Tibial nerve (tissue), 4 donors: ENCODE results near the gene SKIC8. TPM values are rescaled to one million over a fixed set of nuclear protein-coding genes. Genes with fewer than 3 reads are reported as not detected.
"Not testable (repeated sequence)": the region's sequence is repeated elsewhere in the genome, so short reads cannot be mapped to it uniquely, and the experiment has no call there.

Experiments used
- DNase-seq, 2 donors: peaks; one replicate each; pipeline ENCODE4 v3.0.0-alpha.2; 2019; ENCODE audit warnings: low spot score in 2 of 2
- H3K27ac ChIP-seq, 4 donors: fragments of 200-600 bp; sonication (generic) in 3 of 4; one replicate each; pipeline ENCODE4 v1.5.1; 2017 to 2019; ENCODE audit warnings: mild to moderate bottlenecking in 1 of 4
- H3K27me3 ChIP-seq, 2 donors: fragments of 200-600 bp; sonication (generic) in 1 of 2; one replicate each; pipeline versions ENCODE4 v1.5.1 to v1.6.0; 2017 to 2019
- H3K36me3 ChIP-seq, 3 donors: fragments of 200-600 bp; sonication (generic); one replicate each; pipeline ENCODE4 v1.5.1; 2018 to 2019
- H3K4me1 ChIP-seq, 4 donors: fragments of 200-600 bp; sonication (generic) in 3 of 4; one replicate each; pipeline ENCODE4 v1.5.1; 2017 to 2019
- H3K4me3 ChIP-seq, 4 donors: fragments of 200-600 bp; sonication (generic) in 3 of 4; one replicate each; pipeline ENCODE4 v1.5.1; 2017 to 2019; ENCODE audit warnings: mild to moderate bottlenecking in 1 of 4, moderate library complexity in 1 of 4
- H3K9me3 ChIP-seq, 4 donors: fragments of 200-600 bp; sonication (generic) in 3 of 4; one replicate each; pipeline ENCODE4 v1.5.1; 2017 to 2019
- CTCF ChIP-seq, 5 experiments: fragments of 200-600 bp in 3 of 5; fragments of 450-650 bp in 2 of 5; sonication (generic) in 3 of 5; IDR thresholded peaks; one replicate each; pipeline ENCODE4 v1.5.1; 2016 to 2019; ENCODE audit warnings: antibody characterized with exemption in 5 of 5, mild to moderate bottlenecking in 3 of 5, moderate library complexity in 2 of 5
- EP300 ChIP-seq, 2 donors: sonication (generic); formaldehyde crosslinking; IDR thresholded peaks; one replicate each; pipeline ENCODE4 v1.6.1; 2017; ENCODE audit warnings: antibody characterized with exemption in 2 of 2, mild to moderate bottlenecking in 1 of 2
- POLR2A ChIP-seq, 2 donors: fragments of 450-650 bp; IDR thresholded peaks; one replicate each; pipeline ENCODE4 v1.6.1; 2017; ENCODE audit warnings: antibody characterized with exemption in 2 of 2, mild to moderate bottlenecking in 2 of 2, moderate library complexity in 2 of 2
- WGBS, 2 donors: methylation state at CpG; one replicate each; pipeline ENCODE4 v1.1.5; 2018; 5-methylcytosine and 5-hydroxymethylcytosine counted together
- total RNA-seq, 4 donors: library from RNA; depleted of rRNA; stranded (reverse); fragments of >200 nt; gene quantifications; one replicate each; pipeline ENCODE4 v1.1.0, GENCODE V29; 2016

Gene SKIC8
- total RNA-seq, 4 donors from 2014 or later = 50.3 to 75.1 (median 55.5) TPM

DNA sequence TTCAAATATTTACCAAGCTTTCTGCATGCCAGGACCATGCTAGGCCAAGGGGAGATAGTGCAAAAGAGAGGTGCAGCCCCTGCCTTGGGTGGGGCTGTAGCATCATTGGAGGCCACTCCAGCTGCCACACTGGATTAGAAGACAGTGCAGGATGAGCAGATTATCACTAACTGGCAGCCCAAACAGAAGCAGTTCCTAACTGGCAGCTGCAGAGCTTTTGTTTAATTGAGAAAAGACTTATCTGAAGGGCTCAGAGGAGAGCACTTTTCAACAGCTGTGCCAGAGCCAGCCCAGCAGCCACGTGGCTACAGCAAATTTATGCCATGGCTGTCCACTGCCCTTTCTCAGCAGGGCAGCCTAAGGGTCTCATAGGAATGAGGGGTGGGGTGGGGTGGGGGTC, 51.5 kb downstream of the SKIC8 start:
- Histone ChIP-seq H3K4me1 (no peaks in the 10 kb centered on the region), H3K4me3 (no peak overlapping the region), H3K36me3 (no peaks in the 10 kb centered on the region), H3K27me3 (no peaks in the 10 kb centered on the region), H3K27ac (no peak overlapping the region), H3K9me3 (no peaks in the 10 kb centered on the region)
- TF ChIP-seq POLR2A (IDR thresholded peaks at IDR 0.05) (no peak), EP300 (IDR thresholded peaks at IDR 0.05) (no peak)
- no peak for DNase-seq
- 70 to 83% methylated on average over 1 of the region's 1 CpG for WGBS, 2 donors

GRCh38 chr15:78245976-78246620, 53.3 kb downstream of the SKIC8 start:
- WGBS, 2 donors = 96 to 97% methylated on average over 36 to 39 of the region's 39 CpGs
- not testable (repeated sequence) for H3K27me3 ChIP-seq, H3K4me3 ChIP-seq, DNase-seq, H3K4me1 ChIP-seq, H3K27ac ChIP-seq, H3K36me3 ChIP-seq, H3K9me3 ChIP-seq

GRCh38 chr15:78245392-78245791, 54.0 kb downstream of the SKIC8 start:
- not testable (repeated sequence) for H3K27ac ChIP-seq, H3K4me3 ChIP-seq, H3K9me3 ChIP-seq, H3K36me3 ChIP-seq, H3K27me3 ChIP-seq, H3K4me1 ChIP-seq, DNase-seq
- WGBS, 2 donors = 64 to 66% methylated on average over 14 of the region's 14 CpGs

DNA sequence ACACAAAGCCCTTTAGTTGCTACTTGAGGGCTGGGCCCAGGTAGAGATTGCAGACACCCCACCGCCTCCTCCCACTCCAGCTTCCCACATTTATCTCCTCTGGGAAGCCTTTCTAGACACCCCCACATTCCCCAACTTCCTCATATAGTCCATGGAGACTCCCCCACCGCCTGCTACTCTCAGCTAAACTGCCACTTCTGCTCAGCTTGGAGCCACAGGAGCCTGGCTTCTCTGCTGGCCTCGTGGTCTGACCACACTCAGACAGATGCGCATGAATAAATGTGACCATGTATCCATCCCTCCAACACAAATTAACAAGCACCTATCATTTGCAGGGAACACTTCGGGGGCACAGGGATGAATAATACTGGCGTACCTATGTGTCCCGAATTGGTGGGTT, 54.5 kb downstream of the SKIC8 start:
- Histone ChIP-seq H3K27ac (no peak overlapping the region), H3K36me3 (no peaks in the 10 kb centered on the region), H3K27me3 (no peaks in the 10 kb centered on the region), H3K4me3 (no peak overlapping the region), H3K9me3 (no peaks in the 10 kb centered on the region), H3K4me1 (peaks cover 0 to 6% (median 0%) of the 10 kb centered on the region in 4 donors)
- no peak for TF ChIP-seq POLR2A (IDR thresholded peaks at IDR 0.05)
- no peak for TF ChIP-seq EP300 (IDR thresholded peaks at IDR 0.05)
- TF ChIP-seq CTCF (IDR thresholded peaks at IDR 0.05) = no peak
- no peak for DNase-seq
- WGBS, 2 donors = 59 to 86% methylated on average over 7 of the region's 7 CpGs

GRCh38 chr15:78244101-78244500, 55.3 kb downstream of the SKIC8 start:
- H3K27me3 ChIP-seq = no peaks in the 10 kb centered on the region
- H3K4me3 ChIP-seq = no peak overlapping the region
- TF ChIP-seq POLR2A (IDR thresholded peaks at IDR 0.05) = no peak
- no peak for TF ChIP-seq CTCF (IDR thresholded peaks at IDR 0.05)
- no peak for TF ChIP-seq EP300 (IDR thresholded peaks at IDR 0.05)
- WGBS, 2 donors = 86 to 91% methylated on average over 6 of the region's 6 CpGs
- no peak for DNase-seq
- H3K4me1 ChIP-seq = peaks cover 0 to 6% (median 0%) of the 10 kb centered on the region in 4 donors
- H3K27ac ChIP-seq = no peak overlapping the region
- no peaks in the 10 kb centered on the region for H3K36me3 ChIP-seq
- no peaks in the 10 kb centered on the region for H3K9me3 ChIP-seq

GRCh38 chr15:78243491-78243941, 55.9 kb downstream of the SKIC8 start:
- H3K9me3 ChIP-seq = no peaks in the 10 kb centered on the region
- no peaks in the 10 kb centered on the region for H3K36me3 ChIP-seq
- H3K27ac ChIP-seq = no peak overlapping the region
- TF ChIP-seq CTCF (IDR thresholded peaks at IDR 0.05) (no peak), EP300 (IDR thresholded peaks at IDR 0.05) (no peak), POLR2A (IDR thresholded peaks at IDR 0.05) (no peak)
- H3K4me3 ChIP-seq = no peak overlapping the region
- H3K27me3 ChIP-seq = no peaks in the 10 kb centered on the region
- DNase-seq = peak in 1 of 2 donors; percentile 15
- H3K4me1 ChIP-seq = peaks cover 0 to 6% (median 0%) of the 10 kb centered on the region in 4 donors
- 46 to 51% methylated on average over 6 of the region's 6 CpGs for WGBS, 2 donors

DNA sequence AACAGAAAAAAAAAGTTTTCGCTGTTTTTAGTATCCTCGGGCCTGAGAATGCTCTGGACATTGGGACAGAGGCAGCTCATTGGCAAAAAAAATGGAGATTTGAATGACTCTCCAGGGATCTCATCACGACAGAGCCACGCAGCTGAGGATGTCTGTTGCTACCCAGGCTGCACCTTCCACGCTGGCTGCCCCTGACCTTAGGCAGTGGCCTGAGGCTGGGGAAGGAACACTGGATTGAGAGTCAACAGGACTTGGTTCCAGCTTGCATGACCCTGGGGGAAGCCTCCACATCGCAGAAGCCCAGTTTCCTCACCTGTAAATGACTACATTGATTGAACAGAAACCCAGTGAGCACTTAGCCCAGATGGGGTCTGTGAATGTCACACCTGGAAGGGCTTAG, 56.4 kb downstream of the SKIC8 start:
- H3K36me3 ChIP-seq = no peaks in the 10 kb centered on the region
- WGBS, 2 donors = 70 to 74% methylated on average over 6 of the region's 6 CpGs
- H3K4me1 ChIP-seq = peaks cover 0 to 6% (median 0%) of the 10 kb centered on the region in 4 donors
- no peak overlapping the region for H3K4me3 ChIP-seq
- H3K27ac ChIP-seq = no peak overlapping the region
- H3K27me3 ChIP-seq = no peaks in the 10 kb centered on the region
- DNase-seq = no peak
- H3K9me3 ChIP-seq = no peaks in the 10 kb centered on the region
- no peak for TF ChIP-seq POLR2A (IDR thresholded peaks at IDR 0.05)
- TF ChIP-seq CTCF (IDR thresholded peaks at IDR 0.05) = no peak
- no peak for TF ChIP-seq EP300 (IDR thresholded peaks at IDR 0.05)
